Esophagus muscularis mucosa (tissue), 4 donors: ENCODE data around the gene NR1H3.

Experiments used
- CTCF ChIP-seq, 3 experiments: fragments of 200-600 bp in 2 of 3; fragments of 450-650 bp in 1 of 3; sonication (generic) in 2 of 3; IDR thresholded peaks; one replicate each; pipeline ENCODE4 v1.5.1; 2017 to 2019; ENCODE audit warnings: antibody characterized with exemption in 3 of 3, mild to moderate bottlenecking in 2 of 3, moderate library complexity in 1 of 3
- EP300 ChIP-seq: sonication (generic); formaldehyde crosslinking; IDR thresholded peaks from one replicate; pipeline ENCODE4 v1.6.1; 2017; ENCODE audit warnings: antibody characterized with exemption
- POLR2A ChIP-seq: fragments of 450-650 bp; IDR thresholded peaks from one replicate; pipeline ENCODE4 v1.6.1; 2017; ENCODE audit warnings: antibody characterized with exemption, moderate library complexity, mild to moderate bottlenecking, low read depth
- POLR2AphosphoS5 ChIP-seq, 2 donors: sonication (generic); formaldehyde crosslinking; IDR thresholded peaks; one replicate each; pipeline ENCODE4 v1.6.1; 2017; ENCODE audit warnings: antibody characterized with exemption in 2 of 2

GRCh38 chr11:47289856-47290255 lies 32.1 kb downstream of the NR1H3 start:
- no peak for TF ChIP-seq CTCF (IDR thresholded peaks at IDR 0.05)
- no peak for TF ChIP-seq POLR2A
- no peak for TF ChIP-seq POLR2AphosphoS5 (IDR thresholded peaks at IDR 0.05)
- TF ChIP-seq EP300: no peak
